Erythroblast (primary cell): ENCODE data around the gene WDSUB1.

Source experiments
- GATA1 ChIP-seq: IDR thresholded peaks from 2 replicates; pipeline ENCODE4 v1.6.1; 2011; ENCODE audit warnings: low read depth, mild to moderate bottlenecking, control low read depth, low read length, moderate library complexity
- POLR2A ChIP-seq: IDR thresholded peaks from 2 replicates; pipeline ENCODE4 v1.6.1; 2011; ENCODE audit warnings: mild to moderate bottlenecking, low read length

- TF ChIP-seq POLR2A: no peak
- TF ChIP-seq GATA1: no peak
These were observed 79.6 kb downstream of the WDSUB1 start for GRCh38 chr2:159206736-159207380.
